B cell (primary cell): Measurements from ENCODE around the gene PCDHA8. TPM values are rescaled to one million over a fixed set of nuclear protein-coding genes. Genes with fewer than 3 reads are reported as not detected.
"Not testable (repeated sequence)": the region's sequence is repeated elsewhere in the genome, so short reads cannot be mapped to it uniquely, and the experiment has no call there.

Source experiments
- ATAC-seq: fragments of 200-7000 bp; cut with Tn5 transposase; one replicate; pipeline ENCODE4 v1.10.0; 2021; ENCODE audit warnings: low read depth, mild to moderate bottlenecking, moderate number of reproducible peaks, moderate library complexity
- CTCF ChIA-PET: fragments of 350-600 bp; sonication (Branson Sonifier 250); formaldehyde crosslinking; loops from one replicate; lab custom pipeline; 2021; ENCODE audit warnings: antibody characterized with exemption, inconsistent platforms; lab: Charles Lee
- POLR2A ChIA-PET: fragments of 350-600 bp; sonication (Branson Sonifier 250); formaldehyde crosslinking; loops from one replicate; lab custom pipeline; 2021; ENCODE audit warnings: antibody characterized with exemption; lab: Charles Lee
- DNase-seq: peaks from one replicate; pipeline ENCODE4 v3.0.0; 2013
- H2AFZ ChIP-seq: 2 replicates; pipeline ENCODE4 v1.6.1; 2012; ENCODE audit warnings: mild to moderate bottlenecking, low read depth, low read length; ENCODE audit not compliant: insufficient read depth, poor library complexity, severe bottlenecking
- H3K27ac ChIP-seq, 2 donors: 1 replicate in 1 of 2; 2 replicates in 1 of 2; pipeline ENCODE4 v1.5.1; 2012 to 2013; ENCODE audit warnings: low read length in 2 of 2, mild to moderate bottlenecking in 2 of 2, moderate library complexity in 1 of 2
- H3K27me3 ChIP-seq, 4 experiments: fragments of 200-600 bp in 1 of 4; sonication (generic) in 1 of 4; replicated peaks in 1 of 4; 1 replicate in 2 of 4; 2 replicates in 2 of 4; pipeline versions ENCODE4 v1.6.1 to v1.7.0; 2013 to 2016; ENCODE audit warnings: low read length in 3 of 4, mild to moderate bottlenecking in 2 of 4, mixed read lengths in 1 of 4, moderate library complexity in 1 of 4; ENCODE audit not compliant: insufficient read depth in 4 of 4, control insufficient read depth in 3 of 4; ENCODE audit errors: control extremely low read depth in 1 of 4
- H3K36me3 ChIP-seq, 2 experiments: replicated peaks in 1 of 2; 1 replicate in 1 of 2; 2 replicates in 1 of 2; pipeline versions ENCODE4 v1.6.1 to v1.7.1; 2013; ENCODE audit warnings: low read length in 1 of 2; ENCODE audit not compliant: insufficient read depth in 2 of 2, control insufficient read depth in 1 of 2; ENCODE audit errors: control extremely low read depth in 1 of 2, extremely low read depth in 1 of 2
- H3K4me1 ChIP-seq, 2 donors: fragments of 200-600 bp in 1 of 2; sonication (generic) in 1 of 2; 1 replicate in 1 of 2; 2 replicates in 1 of 2; pipeline versions ENCODE4 v1.5.1 to v1.6.1; 2013 to 2017; ENCODE audit warnings: low read length in 2 of 2; ENCODE audit not compliant: control insufficient read depth in 2 of 2, insufficient read depth in 2 of 2
- H3K4me2 ChIP-seq: replicated peaks from 2 replicates; pipeline ENCODE3; 2012; ENCODE audit warnings: mild to moderate bottlenecking, low read depth, low read length; ENCODE audit not compliant: poor library complexity, severe bottlenecking
- H3K4me3 ChIP-seq, 5 experiments: fragments of 200-600 bp in 1 of 5; sonication (generic) in 1 of 5; 1 replicate in 3 of 5; 2 replicates in 2 of 5; pipeline versions ENCODE4 v1.5.1 to v1.7.0; 2011 to 2016; ENCODE audit warnings: low read length in 4 of 5, mild to moderate bottlenecking in 4 of 5, low read depth in 2 of 5, control low read depth in 1 of 5, moderate library complexity in 1 of 5; ENCODE audit not compliant: insufficient read depth in 1 of 5; ENCODE audit errors: control extremely low read depth in 1 of 5, extremely low read depth in 1 of 5
- H3K79me2 ChIP-seq: fragments of 200-600 bp; sonication (generic); one replicate; pipeline ENCODE4 v1.6.0; 2016; ENCODE audit warnings: low read length; ENCODE audit not compliant: control insufficient read depth, insufficient read depth
- H3K9ac ChIP-seq: fragments of 200-600 bp; sonication (generic); 2 replicates; pipeline ENCODE4 v1.6.1; 2017; ENCODE audit warnings: mild to moderate bottlenecking, low read length, moderate library complexity
- H3K9me3 ChIP-seq, 3 donors: one replicate each; pipeline versions ENCODE4 v1.6.1 to v1.7.1; 2013; ENCODE audit warnings: low read length in 2 of 3; ENCODE audit not compliant: control insufficient read depth in 2 of 3, insufficient read depth in 1 of 3; ENCODE audit errors: control extremely low read depth in 1 of 3
- H4K20me1 ChIP-seq: 2 replicates; pipeline ENCODE4 v1.6.0; 2012; ENCODE audit warnings: mild to moderate bottlenecking, low read length; ENCODE audit not compliant: insufficient read depth, control insufficient read depth, poor library complexity, severe bottlenecking
- H3K27ac Mint-ChIP-seq: one replicate; pipeline ENCODE4 v1.8.0; 2021; ENCODE audit warnings: mixed read lengths
- H3K27me3 Mint-ChIP-seq: one replicate; pipeline ENCODE4 v1.8.0; 2021; ENCODE audit warnings: mixed read lengths
- H3K4me1 Mint-ChIP-seq: one replicate; pipeline ENCODE4 v1.8.0; 2021; ENCODE audit warnings: mixed read lengths
- H3K4me3 Mint-ChIP-seq: one replicate; pipeline ENCODE4 v1.8.0; 2021; ENCODE audit warnings: mixed read lengths
- H3K9me3 Mint-ChIP-seq: one replicate; pipeline ENCODE4 v1.8.0; 2022; ENCODE audit warnings: mixed read lengths; ENCODE audit not compliant: insufficient read depth
- EZH2 ChIP-seq: IDR thresholded peaks from 2 replicates; pipeline ENCODE4 v1.6.1; 2012; ENCODE audit warnings: borderline replicate concordance, low read depth, mild to moderate bottlenecking, moderate library complexity, low read length; ENCODE audit not compliant: insufficient read depth, poor library complexity, severe bottlenecking
- WGBS: methylation state at CpG from one replicate; pipeline ENCODE4 v1.1.5; 2013; ENCODE audit warnings: missing lambda C conversion rate; ENCODE audit not compliant: insufficient coverage; 5-methylcytosine and 5-hydroxymethylcytosine counted together
- intact Hi-C: fragments of 100-400 bp; cut with micrococcal nuclease; formaldehyde crosslinking; loops from one replicate; pipeline ENCODE4 v1.10.0; 2022
- polyA plus RNA-seq: library from polyadenylated mRNA; depleted of rRNA; stranded (reverse); fragments of >200 nt; gene quantifications from 2 replicates; pipeline ENCODE4 v1.2.3, GENCODE V29; 2012
- total RNA-seq, 2 donors: library from RNA; stranded (reverse); fragments of 120-200 nt in 1 of 2; gene quantifications; 1 replicate in 1 of 2; 2 replicates in 1 of 2; pipeline versions ENCODE4 v1.2.3 to v1.2.4, GENCODE V29; 2013 to 2022
- TF ChIP-seq, protein P1 (sequence below): fragments of 200-600 bp; IDR thresholded peaks from one replicate; pipeline ENCODE4 v1.8.0; 2022; ENCODE audit warnings: antibody characterized with exemption, mild to moderate bottlenecking

PCDHA8 gene
- total and polyA plus RNA-seq, 2 donors (not counting 1 experiment from before 2014, with no cell fraction given), result not detected

DNA sequence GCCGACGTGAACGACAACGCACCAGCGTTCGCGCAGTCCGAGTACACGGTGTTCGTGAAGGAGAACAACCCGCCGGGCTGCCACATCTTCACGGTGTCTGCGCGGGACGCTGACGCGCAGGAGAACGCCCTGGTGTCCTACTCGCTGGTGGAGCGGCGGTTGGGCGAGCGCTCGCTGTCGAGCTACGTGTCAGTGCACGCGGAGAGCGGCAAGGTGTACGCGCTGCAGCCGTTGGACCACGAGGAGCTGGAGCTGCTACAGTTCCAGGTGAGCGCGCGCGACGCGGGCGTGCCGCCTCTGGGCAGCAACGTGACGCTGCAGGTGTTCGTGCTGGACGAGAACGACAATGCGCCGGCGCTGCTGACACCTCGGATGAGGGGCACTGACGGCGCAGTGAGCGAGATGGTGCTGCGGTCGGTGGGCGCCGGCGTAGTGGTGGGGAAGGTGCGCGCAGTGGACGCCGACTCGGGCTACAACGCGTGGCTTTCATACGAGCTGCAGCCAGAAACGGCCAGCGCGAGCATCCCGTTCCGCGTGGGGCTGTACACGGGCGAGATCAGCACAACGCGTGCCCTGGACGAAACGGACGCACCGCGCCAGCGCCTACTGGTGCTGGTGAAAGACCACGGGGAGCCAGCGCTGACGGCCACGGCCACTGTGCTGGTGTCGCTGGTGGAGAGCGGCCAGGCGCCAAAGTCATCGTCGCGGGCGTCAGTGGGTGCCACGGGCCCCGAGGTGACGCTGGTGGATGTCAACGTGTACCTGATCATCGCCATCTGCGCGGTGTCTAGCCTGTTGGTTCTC lies 9.0 kb downstream of the PCDHA8 start:
- H3K27me3 Mint-ChIP-seq, H3K4me3 ChIP-seq, H3K9me3 Mint-ChIP-seq, H3K4me3 Mint-ChIP-seq, H3K27ac Mint-ChIP-seq, H3K4me2 ChIP-seq, H2AFZ ChIP-seq, intact Hi-C loops, H3K4me1 Mint-ChIP-seq, H3K36me3 ChIP-seq, H3K4me1 ChIP-seq, CTCF ChIA-PET, H3K79me2 ChIP-seq, H3K27ac ChIP-seq, ATAC-seq, DNase-seq, POLR2A ChIA-PET, H3K9ac ChIP-seq, H4K20me1 ChIP-seq: not testable (repeated sequence)
- 57% methylated on average over 101 of the region's 101 CpGs for WGBS
- peaks cover 2 to 23% (median 10%) of the 10 kb centered on the region in 3 donors for H3K9me3 ChIP-seq
- H3K27me3 ChIP-seq, result peaks cover 0 to 12% (median 3%) of the 10 kb centered on the region in 4 experiments

DNA sequence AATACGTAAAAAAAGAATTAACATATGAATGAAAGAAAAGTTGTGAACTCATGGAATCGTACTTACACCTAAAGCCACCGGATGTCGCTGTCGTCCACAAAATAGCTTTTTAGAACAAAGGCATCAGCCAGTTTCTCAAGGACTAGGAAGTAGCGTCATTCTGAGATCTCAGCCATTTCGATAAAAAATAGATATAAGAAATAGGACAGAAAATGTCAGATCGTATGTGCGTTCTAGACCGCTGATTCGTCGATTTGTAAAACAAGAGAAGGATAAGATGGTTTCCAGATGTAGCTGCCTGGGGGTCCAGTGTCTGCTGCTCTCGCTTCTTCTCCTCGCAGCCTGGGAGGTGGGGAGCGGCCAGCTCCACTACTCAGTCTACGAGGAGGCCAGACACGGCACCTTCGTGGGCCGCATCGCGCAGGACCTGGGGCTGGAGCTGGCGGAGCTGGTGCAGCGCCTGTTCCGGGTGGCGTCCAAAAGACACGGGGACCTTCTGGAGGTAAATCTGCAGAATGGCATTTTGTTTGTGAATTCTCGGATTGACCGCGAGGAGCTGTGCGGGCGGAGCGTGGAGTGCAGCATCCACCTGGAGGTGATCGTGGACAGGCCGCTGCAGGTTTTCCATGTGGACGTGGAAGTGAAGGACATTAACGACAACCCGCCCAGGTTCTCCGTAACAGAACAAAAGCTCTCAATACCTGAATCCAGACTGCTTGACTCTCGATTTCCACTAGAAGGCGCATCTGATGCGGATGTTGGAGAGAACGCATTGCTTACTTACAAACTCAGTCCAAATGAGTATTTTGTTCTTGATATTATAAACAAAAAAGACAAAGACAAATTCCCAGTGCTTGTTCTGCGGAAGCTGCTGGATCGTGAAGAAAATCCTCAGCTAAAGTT lies 15.0 kb downstream of the PCDHA8 start, which contains the start of gene PCDHA10:
TSS of gene PCDHA10 (plus strand) at position 126 of the 903 bp plus-strand sequence. CDS start at position 278, 152 bp downstream.
- Histone ChIP-seq H3K79me2 (no peaks in the 10 kb centered on the region), H3K9me3 (peaks cover 1 to 25% (median 9%) of the 10 kb centered on the region in 3 donors), H3K4me2 (no peak within 1 kb of the TSS), H3K4me1 (no peaks in the 10 kb centered on the region), H3K9ac (no peak within 1 kb of the TSS), H3K4me3 (no peak within 1 kb of the TSS), H3K27ac (no peak within 1 kb of the TSS), H2AFZ (no peak within 1 kb of the TSS), H4K20me1 (no peaks in the 10 kb centered on the region), H3K36me3 (no peaks in the 10 kb centered on the region), H3K27me3 (peaks cover 0 to 12% (median 5%) of the 10 kb centered on the region in 4 experiments)
- ATAC-seq (no peak), DNase-seq (no peak)
- Mint-ChIP-seq H3K27ac (no peak within 1 kb of the TSS), H3K4me3 (no peak within 1 kb of the TSS), H3K27me3 (peaks cover 2% of the 10 kb centered on the region), H3K9me3 (no peaks in the 10 kb centered on the region), H3K4me1 (no peaks in the 10 kb centered on the region)
- intact Hi-C loops, result no loop called here
- no peak for TF ChIP-seq EZH2
- TF ChIP-seq, protein P1, sequence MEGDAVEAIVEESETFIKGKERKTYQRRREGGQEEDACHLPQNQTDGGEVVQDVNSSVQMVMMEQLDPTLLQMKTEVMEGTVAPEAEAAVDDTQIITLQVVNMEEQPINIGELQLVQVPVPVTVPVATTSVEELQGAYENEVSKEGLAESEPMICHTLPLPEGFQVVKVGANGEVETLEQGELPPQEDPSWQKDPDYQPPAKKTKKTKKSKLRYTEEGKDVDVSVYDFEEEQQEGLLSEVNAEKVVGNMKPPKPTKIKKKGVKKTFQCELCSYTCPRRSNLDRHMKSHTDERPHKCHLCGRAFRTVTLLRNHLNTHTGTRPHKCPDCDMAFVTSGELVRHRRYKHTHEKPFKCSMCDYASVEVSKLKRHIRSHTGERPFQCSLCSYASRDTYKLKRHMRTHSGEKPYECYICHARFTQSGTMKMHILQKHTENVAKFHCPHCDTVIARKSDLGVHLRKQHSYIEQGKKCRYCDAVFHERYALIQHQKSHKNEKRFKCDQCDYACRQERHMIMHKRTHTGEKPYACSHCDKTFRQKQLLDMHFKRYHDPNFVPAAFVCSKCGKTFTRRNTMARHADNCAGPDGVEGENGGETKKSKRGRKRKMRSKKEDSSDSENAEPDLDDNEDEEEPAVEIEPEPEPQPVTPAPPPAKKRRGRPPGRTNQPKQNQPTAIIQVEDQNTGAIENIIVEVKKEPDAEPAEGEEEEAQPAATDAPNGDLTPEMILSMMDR, result no peak
- WGBS, result 45% methylated on average over 25 of the region's 44 CpGs
- CTCF ChIA-PET, result no interaction called here
- POLR2A ChIA-PET, result no interaction called here
